GM19035 (cell line): ENCODE measurements around the gene BBLN.

Source experiments
- ATAC-seq: cut with Tn5 transposase; IDR thresholded peaks from one replicate; pipeline ENCODE4 v1.9.1; 2021; ENCODE audit not compliant: unreplicated experiment

BBLN gene

GRCh38 chr9:128211186-128211980, 51.3 kb downstream of the BBLN start:
- ATAC-seq: no peak

GRCh38 chr9:128211981-128212281, 51.9 kb downstream of the BBLN start:
- ATAC-seq: no peak
